T47D (cell line): ENCODE data around the gene BATF2.

Experiments
- DNase-seq, 2 experiments: peaks; one replicate each; pipeline versions ENCODE4 v3.0.0 to v3.0.0-alpha.2; 2011 to 2012; ENCODE audit warnings: low read depth in 1 of 2, low spot score in 1 of 2
- JUND ChIP-seq: IDR thresholded peaks from 2 replicates; pipeline ENCODE4 v1.6.1; 2012; ENCODE audit warnings: low read depth
- in situ Hi-C: cut with HindIII; loops from 2 replicates; pipeline ENCODE4 v1.10.0; 2016; ENCODE audit warnings: low sequenced_read_pairs, low pct_unique_long_range_greater_than_20kb

Gene BATF2, protein sequence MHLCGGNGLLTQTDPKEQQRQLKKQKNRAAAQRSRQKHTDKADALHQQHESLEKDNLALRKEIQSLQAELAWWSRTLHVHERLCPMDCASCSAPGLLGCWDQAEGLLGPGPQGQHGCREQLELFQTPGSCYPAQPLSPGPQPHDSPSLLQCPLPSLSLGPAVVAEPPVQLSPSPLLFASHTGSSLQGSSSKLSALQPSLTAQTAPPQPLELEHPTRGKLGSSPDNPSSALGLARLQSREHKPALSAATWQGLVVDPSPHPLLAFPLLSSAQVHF

DNA sequence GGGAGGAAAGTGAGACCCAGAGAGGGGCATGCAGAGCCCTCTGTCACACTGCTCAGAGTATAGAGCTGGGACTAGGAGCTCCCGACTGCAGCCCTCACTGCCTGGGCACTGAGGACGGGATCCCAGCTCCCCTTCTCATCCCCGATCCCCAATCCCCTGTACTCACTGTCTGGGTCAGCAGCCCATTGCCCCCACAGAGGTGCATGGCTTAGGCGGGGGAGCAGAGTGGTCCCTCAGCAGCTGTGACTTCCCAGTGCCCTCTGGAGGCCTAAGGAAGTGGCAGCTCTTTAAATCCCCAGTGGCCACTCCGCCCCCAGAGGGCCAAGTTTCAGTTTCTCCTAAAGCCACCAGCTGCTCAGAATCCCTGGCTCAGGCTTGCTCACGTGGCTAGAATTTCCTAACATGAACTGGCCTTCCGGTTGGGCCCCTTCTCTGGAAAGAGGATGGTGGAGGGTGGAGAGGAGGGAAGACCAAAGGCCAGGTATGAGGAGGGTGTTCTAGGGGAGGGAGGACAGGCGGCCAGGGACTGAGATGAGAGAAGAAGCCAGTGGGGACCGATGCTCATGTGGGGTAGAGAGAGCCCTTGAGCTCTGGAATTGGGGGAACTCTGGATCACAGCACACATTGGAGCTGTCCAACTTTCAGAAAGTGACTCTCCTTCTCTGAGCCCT, at the start of gene BATF2:
BATF2 (minus strand) TSS at position 262 of the 671 bp plus-strand sequence; CDS start at position 205, 57 bp downstream.
- no peak for TF ChIP-seq JUND
- in situ Hi-C loops, result no loop called here
- peak; percentile 86 to 94 for DNase-seq

DNA sequence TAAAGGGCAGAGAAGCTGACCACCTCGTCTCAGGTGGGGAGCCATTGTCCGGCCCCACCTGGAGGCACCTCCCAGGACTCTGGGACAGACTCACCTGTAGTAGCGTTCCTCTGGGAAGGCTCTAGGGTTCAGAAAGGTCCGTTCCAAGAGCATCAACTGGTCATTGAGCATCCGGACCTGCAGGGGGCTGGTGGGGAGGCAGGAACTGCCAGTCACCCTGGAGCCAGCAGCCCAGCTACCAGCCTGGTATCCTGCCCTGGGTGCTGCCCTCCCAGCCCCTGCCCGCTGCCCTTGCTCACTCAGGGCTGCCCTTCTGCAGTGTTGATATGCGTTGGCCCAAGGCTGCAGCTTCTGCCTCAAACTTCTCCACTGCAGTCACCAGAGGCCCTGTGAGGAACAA, 49.0 kb upstream of the BATF2 start:
- in situ Hi-C loops, result no loop called here
- DNase-seq, result no peak
- TF ChIP-seq JUND, result no peak

DNA sequence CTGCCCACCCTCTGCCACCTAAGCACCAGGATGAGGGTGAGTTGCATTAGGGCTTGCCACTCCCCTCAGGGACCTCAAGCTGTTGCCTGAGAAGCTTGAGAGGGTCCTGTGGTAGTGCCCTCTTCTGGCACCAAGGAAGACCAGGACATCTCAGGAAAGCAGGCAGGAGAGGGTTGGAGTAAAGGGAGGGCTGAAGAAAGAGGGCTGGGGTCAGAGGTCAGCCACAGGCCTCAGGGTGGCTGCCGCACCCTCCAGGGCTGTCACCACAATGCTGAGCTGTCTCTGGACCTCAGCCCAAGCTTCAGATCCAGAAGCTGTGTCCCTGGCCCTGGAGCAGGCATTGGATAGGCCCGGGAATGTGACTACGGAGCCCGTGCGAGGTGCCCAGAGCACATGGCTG, 48.3 kb upstream of the BATF2 start:
- TF ChIP-seq JUND, result no peak
- in situ Hi-C loops, result no loop called here
- no peak for DNase-seq

GRCh38 chr11:65043881-65044501, 47.2 kb upstream of the BATF2 start:
- TF ChIP-seq JUND, result no peak
- DNase-seq, result peak in 1 of 2 experiments; percentile 48
- in situ Hi-C loops, result no loop called here

DNA sequence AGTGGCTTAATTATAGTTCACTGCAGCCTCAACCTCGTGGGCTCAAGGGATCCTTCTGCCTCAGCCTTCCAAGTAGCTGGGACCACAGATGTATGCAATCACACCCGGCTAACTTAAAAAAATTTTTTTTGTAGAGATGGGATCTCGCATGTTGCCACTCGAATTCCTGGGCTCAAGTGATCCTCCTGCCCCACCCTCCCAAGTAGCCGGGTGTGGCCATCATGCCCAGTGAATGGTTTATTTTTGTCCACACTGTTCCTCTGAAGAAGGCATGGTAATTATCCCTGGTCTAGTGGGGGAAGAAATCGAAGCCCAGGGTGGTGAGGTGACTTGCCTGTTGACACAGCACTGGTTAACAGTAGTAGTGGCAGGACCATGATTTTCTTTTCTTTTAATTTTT, 46.1 kb upstream of the BATF2 start:
- no peak for TF ChIP-seq JUND
- no peak for DNase-seq
- in situ Hi-C loops, result no loop called here

GRCh38 chr11:65040847-65041622, 44.3 kb upstream of the BATF2 start, which contains the start of gene SAC3D1:
Gene SAC3D1, plus strand, starts transcription at chr11:65041210. Its CDS starts 83 bp downstream, at chr11:65041293.
- in situ Hi-C loops, result no loop called here
- TF ChIP-seq JUND, result no peak
- peak; percentile 97 to 99 for DNase-seq

DNA sequence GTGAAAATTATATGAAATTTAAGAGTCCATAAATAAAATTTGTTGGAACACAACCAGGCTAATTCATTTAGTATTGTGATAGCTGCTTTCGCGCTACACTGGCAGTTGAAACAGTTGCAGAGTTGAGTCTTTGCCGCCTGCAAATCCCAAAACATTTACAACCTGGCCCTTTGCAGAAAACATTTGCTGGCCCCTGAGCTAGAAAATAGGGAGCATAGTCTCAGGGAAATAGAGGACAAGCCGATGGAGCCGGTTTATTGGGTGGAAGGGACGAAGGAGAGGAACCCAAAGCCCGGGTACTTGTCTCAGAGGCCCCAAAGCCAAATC, 43.7 kb upstream of the BATF2 start:
- no peak for TF ChIP-seq JUND
- in situ Hi-C loops, result no loop called here
- DNase-seq, result no peak

- in situ Hi-C loops, result no loop called here
Measured at GRCh38 chr11:65036931-65037330, 40.2 kb upstream of the BATF2 start.

DNA sequence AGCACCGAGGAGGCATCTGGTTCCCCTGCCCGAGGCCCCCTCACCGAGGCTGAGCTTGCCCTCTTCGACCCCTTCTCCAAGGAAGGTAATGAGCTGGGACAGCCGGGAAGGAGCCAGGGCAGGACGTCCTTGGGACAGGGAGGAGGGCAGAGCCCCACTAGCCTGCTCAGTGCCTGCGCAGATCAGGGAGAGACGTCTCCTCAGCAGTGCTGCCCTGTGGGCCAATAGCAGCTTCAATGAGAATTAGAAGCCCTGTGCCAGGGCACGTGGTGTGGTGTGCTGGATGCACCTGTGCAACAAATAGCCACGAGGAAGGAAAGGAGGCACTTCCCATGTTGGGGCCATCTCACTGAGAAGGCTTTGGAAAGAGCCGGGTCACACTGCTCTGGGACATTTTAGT, 38.8 kb upstream of the BATF2 start:
- DNase-seq, result no peak

More at GRCh38 chr11:65036931-65037330, 40.2 kb upstream of the BATF2 start:
- DNase-seq, result peak in 1 of 2 experiments; percentile 58
- no peak for TF ChIP-seq JUND

DNA sequence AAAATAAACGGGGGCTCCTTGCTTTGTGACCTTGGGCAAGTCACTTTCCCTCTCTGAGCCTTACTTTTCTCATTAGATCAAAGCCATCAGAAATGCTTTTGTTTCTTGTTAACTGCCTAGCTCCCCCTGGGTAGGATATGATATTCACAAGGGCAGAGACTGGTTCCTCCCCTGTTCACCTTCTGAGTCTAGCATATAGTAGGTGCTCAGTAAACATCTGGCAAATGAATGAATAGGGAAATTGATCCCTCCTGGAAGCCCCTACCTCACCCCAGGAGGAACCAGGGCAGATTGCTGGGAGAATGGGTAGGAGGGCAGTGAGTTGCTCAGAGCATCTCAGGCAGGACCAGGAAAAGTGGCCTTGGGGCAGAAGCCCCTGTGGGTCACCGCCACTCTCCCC, 37.7 kb upstream of the BATF2 start:
- TF ChIP-seq JUND, result no peak
- in situ Hi-C loops, result no loop called here
- no peak for DNase-seq

More for the DNA sequence above, 38.8 kb upstream of the BATF2 start:
- no peak for TF ChIP-seq JUND
- in situ Hi-C loops, result no loop called here

GRCh38 chr11:65032216-65032615, 35.4 kb upstream of the BATF2 start:
- no peak for DNase-seq
- TF ChIP-seq JUND, result no peak
- in situ Hi-C loops, result no loop called here

- in situ Hi-C loops, result no loop called here
- DNase-seq, result peak; percentile 91 to 99
- no peak for TF ChIP-seq JUND
Measured at GRCh38 chr11:65027213-65028067, 30.7 kb upstream of the BATF2 start, which contains the start of gene SNX15. Gene SNX15, plus strand, starts transcription at chr11:65027439. Its CDS starts 99 bp downstream, at chr11:65027538.
